ENCODE results near the gene RANBP17. TPM values are rescaled to one million over a fixed set of nuclear protein-coding genes. Genes with fewer than 3 reads are reported as not detected.

RANBP17 gene
- total RNA-seq, 1 experiment from 2014 or later = not detected

GRCh38 chr5:171074747-171075146 is 212.9 kb downstream of the RANBP17 start:
- POLR2A ChIA-PET (ENCODE audit: low non-redundant PET) = no interaction called here
- Histone ChIP-seq H3K4me1 (ENCODE audit: insufficient read depth, low read length, poor library complexity, severe bottlenecking) (no peaks in the 10 kb centered on the region), H3K36me3 (ENCODE audit: insufficient read depth, low read length, poor library complexity, severe bottlenecking) (no peaks in the 10 kb centered on the region), H3K9me3 (ENCODE audit: low read depth, low read length, poor library complexity, severe bottlenecking) (no peaks in the 10 kb centered on the region), H3K27me3 (replicated peaks; ENCODE audit: insufficient read depth, low read depth, low read length, poor library complexity) (no peaks in the 10 kb centered on the region), H3K4me3 (ENCODE audit: low read depth, low read length, poor library complexity, severe bottlenecking) (no peak overlapping the region), H3K27ac (ENCODE audit: low read depth, low read length, poor library complexity, severe bottlenecking) (no peak overlapping the region)
- intact Hi-C loops (cut with micrococcal nuclease; ENCODE audit: unreplicated experiment) = no loop called here
- no peak for DNase-seq (ENCODE audit: low spot score)
- no TSS peak for BruUV-seq (replicated peaks)
- TF ChIP-seq, protein P1, sequence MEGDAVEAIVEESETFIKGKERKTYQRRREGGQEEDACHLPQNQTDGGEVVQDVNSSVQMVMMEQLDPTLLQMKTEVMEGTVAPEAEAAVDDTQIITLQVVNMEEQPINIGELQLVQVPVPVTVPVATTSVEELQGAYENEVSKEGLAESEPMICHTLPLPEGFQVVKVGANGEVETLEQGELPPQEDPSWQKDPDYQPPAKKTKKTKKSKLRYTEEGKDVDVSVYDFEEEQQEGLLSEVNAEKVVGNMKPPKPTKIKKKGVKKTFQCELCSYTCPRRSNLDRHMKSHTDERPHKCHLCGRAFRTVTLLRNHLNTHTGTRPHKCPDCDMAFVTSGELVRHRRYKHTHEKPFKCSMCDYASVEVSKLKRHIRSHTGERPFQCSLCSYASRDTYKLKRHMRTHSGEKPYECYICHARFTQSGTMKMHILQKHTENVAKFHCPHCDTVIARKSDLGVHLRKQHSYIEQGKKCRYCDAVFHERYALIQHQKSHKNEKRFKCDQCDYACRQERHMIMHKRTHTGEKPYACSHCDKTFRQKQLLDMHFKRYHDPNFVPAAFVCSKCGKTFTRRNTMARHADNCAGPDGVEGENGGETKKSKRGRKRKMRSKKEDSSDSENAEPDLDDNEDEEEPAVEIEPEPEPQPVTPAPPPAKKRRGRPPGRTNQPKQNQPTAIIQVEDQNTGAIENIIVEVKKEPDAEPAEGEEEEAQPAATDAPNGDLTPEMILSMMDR (conservative IDR thresholded peaks at IDR 0.05; ENCODE audit: low read depth, low read length) = no peak
- no peak for TF ChIP-seq EZH2 (IDR thresholded peaks at IDR 0.05; ENCODE audit: borderline replicate concordance, low read depth, low read length, poor library complexity, severe bottlenecking)
- CTCF ChIA-PET = no interaction called here

DNA sequence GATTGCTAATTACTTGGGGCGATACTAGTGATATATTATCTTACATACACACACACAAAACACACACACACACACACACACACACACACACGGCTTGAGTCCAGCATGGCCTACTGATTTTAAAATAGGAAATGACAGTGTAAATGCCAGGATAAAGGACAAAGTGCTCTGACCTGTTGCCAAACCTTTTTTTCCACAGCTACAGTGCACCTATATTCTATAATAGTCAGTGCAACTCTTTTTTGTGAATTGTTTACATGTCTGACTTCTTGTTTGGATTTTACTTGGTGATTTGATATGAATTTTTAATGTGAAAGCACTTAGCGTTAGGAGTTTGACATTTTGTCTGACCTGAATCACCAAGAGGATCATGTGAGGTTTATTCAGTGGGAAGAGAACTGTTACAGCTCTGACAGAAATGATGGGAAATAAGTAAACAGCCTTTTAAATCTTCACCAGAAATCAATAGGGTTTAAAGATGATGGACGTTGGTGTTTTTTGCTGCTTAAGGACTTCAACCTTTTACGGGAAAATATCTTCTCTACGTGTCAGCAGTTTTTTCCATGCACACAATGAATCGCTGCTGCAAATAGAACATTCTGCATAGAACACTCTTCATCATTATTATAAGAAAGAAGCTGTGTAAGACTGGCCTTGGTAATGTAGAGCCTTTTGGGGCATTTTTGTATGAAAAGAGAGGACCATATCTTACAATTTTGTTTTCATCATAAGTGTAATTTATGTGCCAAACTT is 218.5 kb downstream of the RANBP17 start:
- H3K36me3 ChIP-seq (ENCODE audit: insufficient read depth, low read length, poor library complexity, severe bottlenecking) = no peaks in the 10 kb centered on the region
- DNase-seq (ENCODE audit: low spot score) = no peak
- H3K9me3 ChIP-seq (ENCODE audit: low read depth, low read length, poor library complexity, severe bottlenecking) = no peaks in the 10 kb centered on the region
- no TSS peak for BruUV-seq (replicated peaks)
- ChIA-PET CTCF (no interaction called here), POLR2A (ENCODE audit: low non-redundant PET) (no interaction called here)
- no peaks in the 10 kb centered on the region for H3K27me3 ChIP-seq (replicated peaks; ENCODE audit: insufficient read depth, low read depth, low read length, poor library complexity)
- no peaks in the 10 kb centered on the region for H3K4me1 ChIP-seq (ENCODE audit: insufficient read depth, low read length, poor library complexity, severe bottlenecking)
- intact Hi-C loops (cut with micrococcal nuclease; ENCODE audit: unreplicated experiment) = no loop called here
- no peak for TF ChIP-seq EZH2 (IDR thresholded peaks at IDR 0.05; ENCODE audit: borderline replicate concordance, low read depth, low read length, poor library complexity, severe bottlenecking)
- TF ChIP-seq, protein P1 (conservative IDR thresholded peaks at IDR 0.05; ENCODE audit: low read depth, low read length) = no peak
- H3K4me3 ChIP-seq (ENCODE audit: low read depth, low read length, poor library complexity, severe bottlenecking) = no peak overlapping the region
- H3K27ac ChIP-seq (ENCODE audit: low read depth, low read length, poor library complexity, severe bottlenecking) = no peak overlapping the region

DNA sequence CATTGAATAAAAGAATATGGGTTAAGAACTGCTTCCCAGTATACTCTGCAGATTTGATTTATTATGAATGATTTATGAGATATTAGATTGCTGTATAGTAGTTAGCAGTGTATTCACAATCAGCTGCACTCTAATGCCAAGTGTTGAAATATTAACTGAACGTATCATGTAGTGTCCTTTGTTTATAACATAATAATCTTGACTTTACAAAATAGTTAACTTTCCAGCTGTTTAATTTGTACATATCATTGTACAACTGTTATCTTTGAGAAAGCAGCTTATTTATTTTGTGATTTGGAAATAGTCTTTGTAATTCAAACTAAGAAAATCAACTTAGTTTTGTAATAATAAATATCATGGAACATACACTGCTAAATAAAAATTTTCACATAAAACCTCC is 219.5 kb downstream of the RANBP17 start:
- CTCF ChIA-PET = no interaction called here
- no peak for DNase-seq (ENCODE audit: low spot score)
- POLR2A ChIA-PET (ENCODE audit: low non-redundant PET) = no interaction called here
- BruUV-seq (replicated peaks) = no TSS peak
- intact Hi-C loops (cut with micrococcal nuclease; ENCODE audit: unreplicated experiment) = no loop called here
- Histone ChIP-seq H3K27me3 (replicated peaks; ENCODE audit: insufficient read depth, low read depth, low read length, poor library complexity) (no peaks in the 10 kb centered on the region), H3K36me3 (ENCODE audit: insufficient read depth, low read length, poor library complexity, severe bottlenecking) (no peaks in the 10 kb centered on the region), H3K27ac (ENCODE audit: low read depth, low read length, poor library complexity, severe bottlenecking) (no peak overlapping the region), H3K4me3 (ENCODE audit: low read depth, low read length, poor library complexity, severe bottlenecking) (no peak overlapping the region), H3K4me1 (ENCODE audit: insufficient read depth, low read length, poor library complexity, severe bottlenecking) (no peaks in the 10 kb centered on the region), H3K9me3 (ENCODE audit: low read depth, low read length, poor library complexity, severe bottlenecking) (no peaks in the 10 kb centered on the region)
- TF ChIP-seq EZH2 (IDR thresholded peaks at IDR 0.05; ENCODE audit: borderline replicate concordance, low read depth, low read length, poor library complexity, severe bottlenecking) = no peak
- TF ChIP-seq, protein P1 (conservative IDR thresholded peaks at IDR 0.05; ENCODE audit: low read depth, low read length) = no peak

All from A673 (cell line).